GM23248 (cell line): ENCODE data around the gene BHLHA15.

ENCODE experiments used
- EZH2 ChIP-seq: fragments of 200-600 bp; sonication (generic); IDR thresholded peaks from 2 replicates; pipeline ENCODE4 v1.6.1; 2018; ENCODE audit warnings: antibody characterized with exemption, mild to moderate bottlenecking; ENCODE audit not compliant: insufficient read depth, poor library complexity, severe bottlenecking
- EZH2phosphoT487 ChIP-seq: fragments of 200-600 bp; sonication (generic); IDR thresholded peaks from 2 replicates; pipeline ENCODE4 v1.6.1; 2018; ENCODE audit warnings: antibody characterized with exemption, moderate library complexity, mild to moderate bottlenecking, low read depth; ENCODE audit not compliant: insufficient read depth

GRCh38 chr7:98232799-98233198 is 21.6 kb downstream of the BHLHA15 start:
- TF ChIP-seq EZH2phosphoT487 (no peak), EZH2 (no peak)
